ENCODE data around the gene IDH3B.
"Not testable (repeated sequence)": the region's sequence is repeated elsewhere in the genome, so short reads cannot be mapped to it uniquely, and the experiment has no call there.

The IDH3B gene

GRCh38 chr20:2694008-2694471 is 30.0 kb upstream of the IDH3B start:
- DNase-seq: no peak

DNA sequence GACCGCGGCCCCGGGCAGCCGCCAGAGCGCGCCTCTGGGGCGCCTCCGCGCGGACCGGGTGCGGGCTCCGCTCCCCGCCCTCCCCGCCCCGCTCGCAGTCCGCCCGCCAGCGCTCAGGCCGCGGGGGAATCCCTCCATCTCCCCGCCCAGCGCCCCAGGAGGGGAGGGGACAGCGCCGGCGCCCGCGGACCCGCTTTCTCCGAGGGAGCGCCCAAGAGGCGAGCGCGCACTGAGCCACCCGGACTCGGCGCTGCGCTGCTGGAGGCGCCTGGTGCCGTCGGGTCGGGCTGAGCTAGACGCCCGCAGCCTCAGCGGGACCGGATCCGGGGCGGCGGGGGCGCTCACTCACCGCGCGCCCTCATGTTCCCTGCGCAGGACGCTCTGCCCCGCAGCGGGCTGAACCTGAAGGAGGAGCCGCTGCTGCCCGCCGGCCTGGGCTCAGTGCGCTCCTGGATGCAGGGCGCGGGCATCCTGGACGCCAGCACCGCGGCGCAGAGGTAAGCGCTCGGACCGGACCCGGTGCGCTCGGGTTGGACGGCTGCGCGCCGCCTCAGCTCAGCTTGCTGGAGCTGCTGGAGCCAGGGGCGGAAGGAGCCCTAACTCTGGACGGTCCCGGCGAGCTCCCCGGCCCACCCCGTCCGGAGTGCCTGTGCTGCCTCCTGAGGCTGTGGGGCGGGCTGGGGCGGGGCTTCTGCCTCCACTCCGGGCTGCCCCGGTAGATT is 29.4 kb upstream of the IDH3B start:
- peak in 2 of 4 experiments; percentile 15 to 31 for DNase-seq

DNA sequence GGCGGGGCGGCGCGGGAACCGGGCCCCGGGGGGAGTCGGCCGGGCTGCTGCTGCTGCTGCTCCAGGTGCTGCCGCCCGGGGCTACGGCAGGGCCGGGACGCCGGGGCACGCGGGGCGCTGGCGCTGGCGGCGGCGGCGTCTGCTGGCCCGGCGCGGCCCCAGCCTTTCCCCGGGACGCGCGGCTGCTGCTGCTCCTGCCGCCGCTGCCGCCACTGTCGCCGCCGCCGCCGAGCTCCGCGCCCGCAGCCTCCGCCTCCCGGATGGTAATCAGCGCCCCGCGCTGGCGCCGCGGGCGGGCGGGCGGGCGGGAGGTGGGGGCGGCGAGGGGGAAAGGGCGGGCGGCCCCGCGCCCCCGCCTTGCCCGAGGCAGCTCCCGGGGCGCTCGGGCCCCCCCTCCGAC is 28.9 kb upstream of the IDH3B start:
- no peak for DNase-seq

GRCh38 chr20:2692036-2692885 is 28.2 kb upstream of the IDH3B start, which contains the start of gene EBF4:
Gene EBF4 (plus strand): TSS chr20:2692780. CDS start chr20:2693646, 866 bp downstream.
- no peak for DNase-seq

DNA sequence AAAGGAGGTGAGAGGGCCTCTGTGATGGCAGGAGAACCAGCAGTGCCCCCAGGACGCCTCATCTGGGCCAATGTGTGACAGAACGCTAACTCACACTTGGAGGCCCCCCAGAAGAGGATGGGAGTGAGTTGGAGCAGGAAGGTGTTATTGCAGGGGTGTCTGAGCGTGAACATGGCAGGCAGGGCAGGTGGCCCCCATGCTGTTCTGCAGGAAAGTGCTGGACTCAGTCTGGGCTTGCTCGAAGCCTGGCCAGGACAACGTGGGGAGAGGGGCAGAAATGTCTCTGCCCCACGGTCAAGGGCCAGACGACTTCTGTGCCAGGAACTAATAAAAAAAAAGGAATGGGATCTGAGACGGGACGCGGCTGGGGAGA is 27.6 kb upstream of the IDH3B start:
- no peak for DNase-seq

DNA sequence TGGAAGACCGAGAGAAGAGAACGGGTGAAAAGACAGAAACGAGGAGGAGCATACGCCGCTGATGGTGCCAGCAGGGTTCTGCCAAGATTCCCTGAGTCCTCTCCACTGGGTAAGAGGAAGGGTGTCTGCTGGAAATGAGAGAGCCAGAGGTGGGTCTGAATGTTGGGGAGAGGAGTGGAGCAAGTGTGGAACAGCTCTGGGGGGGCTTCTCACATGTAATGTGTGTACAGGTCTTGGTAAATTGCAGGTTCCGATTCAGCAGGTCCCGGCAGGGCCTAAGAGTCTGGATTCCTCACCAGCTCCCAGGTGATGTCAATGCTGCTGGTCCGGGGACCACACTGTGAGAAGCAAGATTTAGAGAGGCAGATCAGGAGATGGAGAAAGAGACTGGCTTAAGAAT is 27.1 kb upstream of the IDH3B start:
- no peak for DNase-seq

GRCh38 chr20:2690718-2691117 is 26.7 kb upstream of the IDH3B start:
- no peak for DNase-seq

DNA sequence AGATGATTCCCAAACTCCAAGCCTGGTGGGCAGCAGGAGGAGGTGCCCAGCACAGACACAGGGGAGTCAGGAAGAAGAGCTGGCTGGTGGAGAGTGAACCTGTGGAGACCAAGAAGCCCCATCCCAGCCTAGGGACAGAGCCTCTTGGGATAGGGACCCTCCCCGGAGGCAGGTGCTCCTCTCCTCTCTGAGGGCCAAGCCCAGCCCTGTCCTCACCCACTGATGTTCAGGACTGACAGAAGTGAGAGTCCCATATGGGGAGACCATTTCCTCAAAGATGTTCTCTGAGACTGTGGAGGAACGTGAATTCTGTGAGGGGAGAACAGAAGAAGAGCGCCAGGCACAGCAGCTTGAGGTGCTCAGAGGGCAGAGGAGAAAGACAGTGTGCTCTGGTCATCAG is 26.2 kb upstream of the IDH3B start:
- DNase-seq: no peak

GRCh38 chr20:2688041-2688591 is 24.1 kb upstream of the IDH3B start:
- peak; percentile 29 to 57 (median 47) for DNase-seq

DNA sequence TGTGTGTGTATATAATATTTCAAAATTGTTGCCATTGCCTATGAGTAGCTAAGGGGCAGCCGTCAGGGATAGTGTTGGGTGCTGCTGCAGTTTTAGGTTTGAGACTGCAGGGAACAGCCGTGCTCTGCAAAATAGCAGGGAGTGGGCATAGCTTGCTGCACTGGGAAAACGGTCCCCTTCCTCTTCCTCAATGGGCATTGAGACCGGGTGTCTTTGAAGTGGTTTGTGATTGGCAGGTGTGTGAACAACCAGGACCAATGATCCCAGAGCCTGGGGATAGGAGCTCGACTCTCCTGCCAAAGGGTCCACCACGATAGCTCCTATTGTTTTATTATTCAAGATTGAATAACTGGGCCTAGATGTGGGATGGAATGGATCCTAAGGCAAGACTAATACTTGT is 23.5 kb upstream of the IDH3B start:
- DNase-seq: no peak

DNA sequence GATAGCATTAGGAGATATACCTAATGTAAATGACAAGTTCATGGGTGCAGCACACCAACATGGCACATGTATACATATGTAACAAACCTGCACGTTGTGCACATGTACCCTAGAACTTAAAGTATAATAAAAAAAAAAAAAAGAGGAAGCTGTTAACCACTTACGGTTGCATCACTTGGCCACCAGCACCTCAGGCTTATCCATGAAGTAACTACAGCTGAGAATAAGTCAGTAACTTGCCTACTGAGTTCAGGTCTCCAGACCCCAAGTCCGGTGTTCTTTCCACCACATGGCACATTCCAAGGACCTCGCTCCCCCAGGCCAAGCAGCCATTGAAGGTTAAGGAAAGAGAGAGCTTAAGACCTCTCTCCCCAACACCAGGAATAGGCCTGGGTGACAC is 20.8 kb upstream of the IDH3B start:
- not testable (repeated sequence) for DNase-seq

- not testable (repeated sequence) for DNase-seq
These were observed 18.0 kb upstream of the IDH3B start for GRCh38 chr20:2682040-2682439.

GRCh38 chr20:2680046-2680445 is 16.0 kb upstream of the IDH3B start:
- no peak for DNase-seq

DNA sequence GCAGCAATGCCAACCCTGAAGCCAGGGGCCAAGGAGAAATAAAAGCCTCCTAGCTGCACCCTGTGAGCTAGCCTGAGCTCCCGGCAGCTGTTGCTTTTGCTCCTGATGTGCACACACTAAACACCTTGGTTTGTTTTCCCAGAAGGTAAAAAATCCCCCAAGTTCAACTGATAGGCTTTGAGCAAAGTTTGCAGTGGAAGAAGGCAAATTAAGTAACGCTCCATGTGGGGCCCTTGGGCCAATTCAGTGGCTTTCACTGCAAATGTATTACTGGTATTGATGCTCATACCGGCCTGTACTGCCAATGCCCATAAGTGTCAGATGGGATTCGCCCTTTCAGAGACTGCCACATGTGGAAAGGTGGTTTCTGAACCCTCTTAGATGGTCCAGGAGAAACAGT is 9.4 kb upstream of the IDH3B start:
- DNase-seq: no peak

DNA sequence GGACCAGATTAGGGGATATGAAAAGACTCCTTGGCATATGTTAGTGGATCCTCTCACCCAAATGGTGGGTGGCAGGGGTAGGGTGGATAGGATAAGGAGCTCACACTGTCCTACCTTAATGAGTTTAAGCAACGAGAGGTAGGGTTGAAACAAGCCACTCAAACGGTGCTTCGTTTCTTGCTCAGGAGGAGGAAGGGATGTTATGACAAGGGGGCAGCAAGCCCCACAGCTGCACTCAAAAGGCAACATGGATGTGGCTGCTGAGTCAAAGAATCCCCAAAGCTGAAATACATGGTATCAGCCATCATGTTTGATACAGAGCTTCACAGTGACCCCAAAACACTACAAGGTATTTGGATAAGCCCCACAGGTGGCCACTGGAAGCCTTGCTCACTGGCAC is 8.4 kb upstream of the IDH3B start:
- no peak for DNase-seq

GRCh38 chr20:2671977-2672376 is 8.0 kb upstream of the IDH3B start:
- no peak for DNase-seq

- DNase-seq: no peak
These were observed 591 bp downstream of the IDH3B start for GRCh38 chr20:2663364-2663886.

DNA sequence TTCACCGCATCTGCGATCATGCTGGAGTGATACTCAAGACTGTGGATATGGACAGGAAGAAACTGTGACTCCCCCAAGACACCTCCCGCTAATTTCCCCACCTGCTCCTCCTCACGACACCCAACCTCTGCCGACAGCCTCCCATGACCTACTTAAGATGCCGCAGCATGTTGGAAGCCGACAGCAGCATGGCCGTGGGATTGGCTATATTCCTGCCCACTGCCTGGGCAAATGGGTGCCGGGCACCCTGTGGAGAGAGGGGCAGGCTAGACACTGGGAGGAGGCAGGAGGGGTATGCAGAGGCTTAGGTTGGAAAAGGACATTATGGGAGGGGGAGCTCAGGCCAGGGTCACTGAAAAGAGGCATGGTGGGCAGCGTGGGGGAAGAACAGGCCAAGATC is 4.5 kb downstream of the IDH3B start:
- no peak for DNase-seq

DNA sequence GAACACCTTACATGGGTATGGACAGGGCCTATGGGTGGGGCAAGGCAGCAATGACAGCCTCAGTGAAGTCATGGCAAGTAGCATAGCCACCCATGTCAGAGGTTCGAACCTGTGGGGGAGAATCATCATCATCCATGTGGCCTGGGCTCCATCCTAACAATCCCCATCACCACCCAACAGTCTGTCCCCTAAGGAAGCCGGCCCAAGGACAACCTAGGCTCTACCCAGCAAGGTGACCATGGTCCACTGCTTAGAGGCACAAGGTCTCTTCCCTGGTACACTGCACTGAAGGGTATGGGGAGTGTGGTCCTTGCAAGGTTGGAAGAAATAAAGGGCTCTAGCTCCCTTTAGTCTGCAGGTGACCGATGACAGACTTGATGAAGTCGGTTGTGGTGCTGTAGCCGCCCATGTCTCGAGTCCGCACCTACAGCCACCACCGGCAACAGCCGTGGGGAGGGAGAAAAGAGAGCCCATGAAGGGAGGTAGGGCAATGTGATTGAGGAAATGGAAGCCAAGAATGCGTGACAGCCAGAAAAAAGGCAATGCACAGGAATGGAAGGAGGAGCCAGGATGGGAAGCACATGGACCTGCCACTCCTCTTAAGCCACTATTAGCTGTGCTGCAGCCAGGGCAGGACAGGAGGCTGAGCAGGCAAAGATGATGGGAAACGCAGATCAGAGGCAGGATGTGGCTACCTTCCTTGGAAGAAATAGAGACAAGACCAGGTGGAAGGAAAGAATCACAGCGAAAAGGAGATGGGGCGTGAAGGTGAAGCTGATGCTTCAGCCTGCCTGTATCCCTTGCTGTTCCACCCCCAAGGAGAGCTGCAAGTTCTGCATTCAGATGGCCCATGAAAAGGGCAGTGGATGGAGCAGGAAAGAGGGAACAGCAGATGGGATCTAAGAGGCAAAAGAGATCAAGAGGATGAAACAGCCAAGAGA is 5.3 kb downstream of the IDH3B start:
- no peak for DNase-seq

GRCh38 chr20:2657674-2658073 is 6.3 kb downstream of the IDH3B start:
- no peak for DNase-seq

DNA sequence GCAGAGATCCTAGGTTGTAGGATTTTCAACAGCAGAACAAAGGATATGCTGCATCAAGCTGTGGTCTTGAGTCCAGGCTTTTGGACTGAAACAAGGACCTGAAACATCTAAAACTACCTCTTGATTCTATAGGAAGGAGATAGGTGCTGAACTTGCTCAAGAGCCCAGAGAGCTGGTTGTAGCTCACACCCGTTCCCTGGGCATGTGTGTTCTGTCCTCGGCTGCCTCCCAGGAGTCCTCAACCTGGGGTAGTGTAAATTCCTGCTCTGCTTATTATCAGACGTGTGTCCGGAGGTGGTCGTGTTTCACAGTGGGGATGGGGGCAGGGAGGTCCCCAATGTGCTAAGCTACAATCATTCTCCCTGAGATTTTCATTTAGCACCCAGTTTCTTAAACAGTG is 6.8 kb downstream of the IDH3B start:
- DNase-seq: no peak

GRCh38 chr20:2656471-2657117 is 7.4 kb downstream of the IDH3B start:
- no peak for DNase-seq

Data from activated CD4-positive, CD25-positive, alpha-beta regulatory T cell (primary cell).